Gastrocnemius medialis (tissue), 4 donors: ENCODE results near the gene SPDYE6.

ENCODE experiments used
- POLR2A ChIP-seq, 2 donors: fragments of 450-650 bp; IDR thresholded peaks; one replicate each; pipeline ENCODE4 v1.6.1; 2017; ENCODE audit warnings: antibody characterized with exemption in 2 of 2, mild to moderate bottlenecking in 2 of 2, moderate library complexity in 2 of 2
- TF ChIP-seq, protein P1 (sequence below), 5 experiments: fragments of 450-650 bp in 3 of 5; fragments of 200-600 bp in 2 of 5; sonication (generic) in 2 of 5; IDR thresholded peaks in 4 of 5; conservative IDR thresholded peaks in 1 of 5; 1 replicate in 4 of 5; 2 replicates in 1 of 5; pipeline ENCODE4 v1.5.1; 2016 to 2019; ENCODE audit warnings: antibody characterized with exemption in 5 of 5, mild to moderate bottlenecking in 3 of 5, moderate library complexity in 3 of 5

- TF ChIP-seq, protein P1, sequence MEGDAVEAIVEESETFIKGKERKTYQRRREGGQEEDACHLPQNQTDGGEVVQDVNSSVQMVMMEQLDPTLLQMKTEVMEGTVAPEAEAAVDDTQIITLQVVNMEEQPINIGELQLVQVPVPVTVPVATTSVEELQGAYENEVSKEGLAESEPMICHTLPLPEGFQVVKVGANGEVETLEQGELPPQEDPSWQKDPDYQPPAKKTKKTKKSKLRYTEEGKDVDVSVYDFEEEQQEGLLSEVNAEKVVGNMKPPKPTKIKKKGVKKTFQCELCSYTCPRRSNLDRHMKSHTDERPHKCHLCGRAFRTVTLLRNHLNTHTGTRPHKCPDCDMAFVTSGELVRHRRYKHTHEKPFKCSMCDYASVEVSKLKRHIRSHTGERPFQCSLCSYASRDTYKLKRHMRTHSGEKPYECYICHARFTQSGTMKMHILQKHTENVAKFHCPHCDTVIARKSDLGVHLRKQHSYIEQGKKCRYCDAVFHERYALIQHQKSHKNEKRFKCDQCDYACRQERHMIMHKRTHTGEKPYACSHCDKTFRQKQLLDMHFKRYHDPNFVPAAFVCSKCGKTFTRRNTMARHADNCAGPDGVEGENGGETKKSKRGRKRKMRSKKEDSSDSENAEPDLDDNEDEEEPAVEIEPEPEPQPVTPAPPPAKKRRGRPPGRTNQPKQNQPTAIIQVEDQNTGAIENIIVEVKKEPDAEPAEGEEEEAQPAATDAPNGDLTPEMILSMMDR (IDR thresholded peaks at IDR 0.05 in 4 of 5, conservative IDR thresholded peaks at IDR 0.05 in 1 of 5) = no peak
- no peak for TF ChIP-seq POLR2A (IDR thresholded peaks at IDR 0.05)
Observed at GRCh38 chr7:102305414-102306268, 50.6 kb downstream of the SPDYE6 start.
